ENCODE data around the gene EFTUD2.
A peak's percentile ranks its signal among the peaks of the same experiment; 100 is the strongest.
"Not testable (repeated sequence)": the region's sequence is repeated elsewhere in the genome, so short reads cannot be mapped to it uniquely, and the experiment has no call there.

Gene EFTUD2

DNA sequence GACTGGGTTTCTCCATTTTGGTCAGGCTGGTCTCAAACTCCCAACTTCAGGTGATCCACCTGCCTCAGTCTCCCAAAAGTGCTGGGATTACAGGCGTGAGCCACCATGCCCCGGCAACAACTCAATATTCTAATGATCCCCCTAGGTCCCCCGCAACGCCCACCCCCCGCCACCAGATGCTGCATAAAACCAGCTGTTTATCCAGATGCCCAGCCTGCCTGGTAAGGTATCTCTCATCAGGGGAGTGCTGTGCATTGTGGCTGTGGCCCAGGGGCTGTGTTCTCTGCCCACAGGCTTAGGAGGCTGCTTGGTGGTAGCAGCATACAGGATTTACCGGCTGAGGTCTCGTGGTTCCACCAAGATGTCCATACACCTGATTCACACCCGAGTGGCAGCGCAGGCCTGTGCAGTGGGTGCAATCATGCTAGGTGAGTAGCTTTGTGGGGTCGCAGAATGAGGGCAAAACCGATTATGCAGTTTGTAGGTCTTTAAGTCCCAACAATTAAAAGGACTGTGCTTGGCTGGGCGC lies 50.2 kb downstream of the EFTUD2 start:
- DNase-seq (ENCODE audit: low read depth in 2 of 2): no peak

DNA sequence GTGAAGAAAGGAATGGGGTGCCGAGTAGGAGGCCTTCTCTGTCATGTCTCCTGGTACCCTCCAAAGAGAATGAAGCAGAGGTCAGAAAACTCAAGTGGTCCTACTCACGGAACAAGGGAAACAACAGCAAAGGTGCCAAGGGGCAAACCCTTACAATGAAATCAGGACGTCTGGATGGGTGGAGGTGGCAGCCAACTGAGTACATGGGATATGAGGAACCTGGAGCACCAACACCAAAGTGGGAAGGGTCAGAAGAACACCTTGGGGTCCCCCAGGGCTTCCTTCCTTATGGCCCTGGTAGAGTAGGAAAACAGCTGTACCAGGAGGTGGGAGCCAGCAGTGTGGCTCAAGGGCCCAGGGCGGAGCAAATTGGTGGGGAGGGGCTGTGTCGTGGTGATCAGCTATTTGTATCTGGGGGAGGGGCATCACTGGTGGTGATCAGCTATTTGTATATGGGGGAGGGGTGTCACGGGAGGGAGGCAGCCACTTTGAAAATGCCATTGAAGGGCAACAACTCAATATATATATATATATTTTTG lies 50.9 kb downstream of the EFTUD2 start:
- DNase-seq (ENCODE audit: low read depth in 2 of 2): no peak

DNA sequence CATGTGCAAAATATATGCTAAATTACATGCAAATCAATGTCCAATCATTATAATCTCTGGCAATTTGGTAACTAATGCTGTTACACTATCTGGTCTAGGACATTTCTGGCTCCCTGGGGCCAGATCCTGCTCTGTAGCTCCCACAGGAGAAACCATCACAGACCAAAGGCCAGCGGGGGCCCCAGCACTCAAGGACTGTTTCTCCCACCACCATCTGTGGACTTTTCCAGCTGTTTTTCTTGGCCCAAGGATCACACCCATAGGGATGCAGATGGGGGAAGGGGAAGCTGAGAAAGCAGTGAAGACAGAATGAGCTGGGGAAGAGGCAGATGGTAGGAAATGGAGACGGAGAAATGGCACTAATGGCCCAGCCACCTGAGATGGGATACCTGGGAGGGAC lies 51.7 kb downstream of the EFTUD2 start, which contains the start of gene HIGD1B:
Gene HIGD1B (plus strand): TSS at position 298 of the 400 bp plus-strand sequence. CDS start 270 bp downstream, outside the sequence.
- DNase-seq (ENCODE audit: low read depth in 2 of 2): no peak

DNA sequence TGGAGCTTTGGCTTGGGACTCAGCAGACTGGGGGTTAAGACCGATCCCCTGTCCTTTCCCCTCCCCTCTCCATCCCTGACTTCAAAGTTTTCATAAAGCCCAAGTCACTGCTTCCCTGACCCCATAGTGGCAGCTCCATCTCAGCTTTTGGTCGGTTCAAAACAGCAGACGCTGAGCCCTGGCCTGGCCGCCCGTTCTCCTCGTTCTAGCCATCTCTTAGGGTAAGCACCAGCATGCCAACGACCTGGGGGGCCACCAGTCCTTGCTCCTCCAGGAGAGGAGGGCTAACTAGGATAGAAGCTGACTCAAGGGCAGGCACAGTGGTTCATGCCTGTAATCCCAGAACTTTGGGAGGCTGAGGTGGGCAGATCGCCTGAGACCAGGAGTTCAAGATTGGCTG lies 53.0 kb downstream of the EFTUD2 start:
- DNase-seq (ENCODE audit: low read depth in 2 of 2): no peak

DNA sequence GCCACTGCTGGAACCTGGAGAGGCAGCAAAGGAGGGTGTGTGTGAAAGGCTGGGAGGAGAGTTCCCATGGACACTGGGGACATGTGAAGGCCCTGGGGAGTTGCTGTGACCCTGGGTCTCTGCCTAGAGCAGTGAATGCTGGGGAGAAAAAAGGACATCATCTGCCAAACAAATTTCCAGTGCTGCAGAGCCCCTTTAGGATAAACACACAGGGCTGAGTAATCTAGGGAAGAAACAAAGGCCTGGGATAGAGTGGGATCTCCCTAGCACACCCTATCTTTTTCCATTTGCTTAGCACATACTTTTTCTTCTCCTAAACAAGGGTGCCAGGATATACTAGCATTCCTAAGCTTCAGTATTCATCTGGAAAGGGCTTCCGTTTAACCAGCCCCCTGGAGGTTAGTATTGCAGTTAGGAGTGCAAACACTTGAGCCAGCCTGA lies 54.8 kb downstream of the EFTUD2 start:
- no peak for DNase-seq (ENCODE audit: low read depth in 2 of 2)

DNA sequence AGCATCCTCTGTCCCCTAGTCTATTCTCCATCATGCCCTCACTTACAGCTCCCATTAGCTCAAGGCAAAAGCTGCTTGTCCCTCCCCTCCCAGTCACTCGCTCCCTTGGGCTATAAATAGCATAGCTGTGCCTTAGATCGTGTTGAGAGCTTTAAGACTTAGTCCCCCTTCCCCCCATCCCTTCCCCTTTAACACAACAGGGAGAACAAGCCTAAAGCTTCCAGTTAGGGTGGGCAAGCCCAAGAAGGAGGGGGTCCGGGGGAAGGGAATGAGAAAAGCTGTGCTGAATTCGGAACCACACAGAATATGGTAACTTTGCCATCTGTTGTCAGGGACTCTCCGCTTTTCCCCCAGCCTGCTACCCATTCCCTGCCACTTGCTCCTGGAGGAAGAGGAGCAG lies 56.5 kb downstream of the EFTUD2 start:
- no peak for DNase-seq (ENCODE audit: low read depth in 2 of 2)

DNA sequence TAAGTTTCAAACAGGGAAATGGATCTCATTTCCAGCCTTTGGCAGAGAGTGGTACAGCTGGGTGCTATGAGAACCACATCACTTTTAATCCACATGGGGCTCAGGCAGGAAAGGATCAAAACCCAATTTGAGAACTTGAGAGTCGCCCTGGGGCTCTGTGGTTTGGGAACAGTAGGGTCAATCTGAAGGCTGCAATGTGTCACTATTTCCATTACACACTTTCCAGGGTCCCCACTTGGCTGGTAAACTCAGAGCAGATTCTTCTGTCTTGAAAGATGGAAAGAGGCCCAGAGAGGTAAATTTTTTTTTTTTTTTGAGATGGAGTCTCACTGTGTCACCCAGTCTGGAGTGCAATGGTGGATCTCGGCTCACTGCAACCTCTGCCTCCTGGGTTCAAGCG lies 58.3 kb downstream of the EFTUD2 start:
- DNase-seq (ENCODE audit: low read depth in 2 of 2): no peak

DNA sequence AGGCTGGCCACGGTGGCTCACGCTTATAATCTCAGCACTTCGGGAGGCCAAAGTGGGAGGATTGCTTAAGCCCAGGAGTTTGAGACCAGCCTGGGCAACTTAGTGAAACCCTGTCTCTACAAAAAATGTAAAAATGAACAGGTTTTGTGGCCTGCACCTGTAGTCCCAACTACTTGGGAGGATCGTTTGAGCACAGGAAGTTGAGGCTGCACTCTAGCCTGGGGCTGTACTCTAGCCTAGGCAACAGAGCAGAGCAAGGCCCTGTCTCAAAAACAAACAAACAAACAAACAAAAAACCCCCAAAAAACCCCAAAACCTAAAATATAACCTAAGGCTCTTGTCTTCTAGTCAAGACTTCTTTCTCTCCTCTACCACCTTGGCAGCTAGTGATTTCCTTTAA lies 59.0 kb downstream of the EFTUD2 start:
- no peak for DNase-seq (ENCODE audit: low read depth in 2 of 2)

DNA sequence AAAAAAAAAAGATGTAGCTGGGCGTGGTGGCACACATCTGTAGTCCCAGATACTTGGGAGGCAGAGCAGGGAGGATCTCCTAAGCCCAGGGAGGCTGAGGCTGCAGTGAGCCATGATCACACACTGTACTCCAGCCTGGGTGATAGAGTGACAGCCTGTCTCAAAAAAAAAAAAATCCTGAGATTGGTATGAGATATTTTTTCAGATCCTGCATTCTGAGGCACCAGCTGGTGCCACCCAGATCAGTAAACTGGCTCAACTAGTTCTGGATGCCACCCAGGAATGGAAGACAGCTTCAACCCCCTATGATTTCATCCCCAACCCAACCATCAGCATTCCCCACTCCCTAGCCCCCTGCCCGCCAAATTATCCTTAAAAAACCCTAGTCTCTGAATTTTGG lies 62.0 kb downstream of the EFTUD2 start:
- DNase-seq (ENCODE audit: low read depth in 2 of 2): no peak

DNA sequence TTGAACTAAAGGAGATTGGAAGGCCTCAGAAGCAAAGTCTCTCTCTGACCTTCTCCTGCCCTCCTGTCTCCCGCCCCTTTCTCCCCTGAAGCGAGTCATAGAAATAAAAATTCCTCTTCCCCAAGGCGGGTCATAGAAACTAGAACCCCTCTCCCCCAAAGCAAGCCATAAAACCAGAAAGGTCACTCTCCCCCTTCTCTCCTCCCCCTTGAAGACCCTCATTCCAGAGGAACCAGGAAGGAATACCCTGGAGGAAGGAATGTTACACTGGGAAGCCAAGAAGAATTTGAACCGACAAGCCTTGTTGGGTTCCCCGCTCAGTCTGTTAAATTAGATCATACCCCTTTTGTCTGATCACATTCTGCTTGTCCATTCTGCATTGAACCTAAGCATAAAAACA lies 66.4 kb downstream of the EFTUD2 start:
- no peak for DNase-seq (ENCODE audit: low read depth in 2 of 2)

DNA sequence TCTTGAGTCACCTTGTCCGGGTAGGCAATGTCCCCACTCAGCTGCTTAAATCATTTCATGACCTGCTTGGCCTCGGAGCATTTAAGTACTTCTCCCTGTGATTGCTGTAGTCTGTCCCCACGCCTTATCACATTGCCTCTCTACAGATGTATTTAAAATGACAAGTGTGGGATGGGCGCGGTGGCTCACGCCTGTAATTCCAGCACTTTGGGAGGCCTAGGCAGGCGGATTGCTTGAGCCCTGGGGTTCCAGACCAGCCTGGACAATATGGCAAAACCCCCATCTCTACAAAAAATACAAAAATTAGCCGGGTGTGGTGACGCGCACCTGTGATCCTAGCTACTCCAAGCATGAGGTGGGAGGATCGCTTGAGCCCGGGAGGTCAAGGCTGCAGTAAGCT lies 67.9 kb downstream of the EFTUD2 start:
- DNase-seq (ENCODE audit: low read depth in 2 of 2): no peak

DNA sequence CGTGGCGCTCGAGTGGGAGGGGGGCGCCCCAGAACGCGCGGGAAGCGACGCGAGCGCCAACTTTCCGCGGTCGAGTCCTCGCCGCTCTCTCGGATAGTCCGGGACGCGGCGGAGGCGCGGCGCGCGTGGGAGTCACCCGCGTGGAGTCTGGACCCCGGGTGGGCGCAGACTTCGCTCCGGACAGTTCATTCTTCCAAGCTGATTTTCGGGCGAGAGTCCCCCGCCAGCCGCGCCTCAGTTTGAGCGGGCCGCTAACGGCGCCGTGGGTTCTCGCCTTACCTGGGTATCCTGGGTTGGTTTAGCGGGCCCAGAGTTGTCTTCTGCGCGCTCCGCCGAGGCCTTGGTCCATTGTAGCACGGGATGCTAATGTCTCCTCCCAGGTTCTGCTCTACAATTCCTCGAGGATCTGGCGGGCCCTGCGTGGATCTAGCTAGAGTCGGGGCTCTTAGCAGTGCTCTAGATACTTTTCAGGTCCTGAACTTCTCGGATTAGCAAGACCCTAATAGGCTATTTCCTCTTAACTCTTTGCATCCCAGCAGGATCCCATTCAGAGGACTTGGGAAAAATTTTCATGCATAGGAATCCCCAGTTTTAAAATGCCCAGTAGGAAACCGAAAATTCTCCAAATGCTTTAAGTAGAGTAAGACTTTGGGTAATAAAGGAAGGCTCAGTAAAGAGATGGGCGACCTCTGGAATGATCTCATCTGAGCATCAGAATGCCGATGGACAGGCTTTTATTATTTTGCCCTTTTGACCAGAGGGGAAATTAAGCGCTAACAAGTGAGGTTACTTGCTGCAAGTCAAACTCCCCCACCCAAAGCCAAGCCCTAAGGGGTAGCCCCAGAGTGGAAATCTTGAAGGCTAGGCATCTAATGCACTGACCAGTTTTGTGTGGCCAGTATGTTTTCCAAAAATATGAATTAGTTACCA lies 68.6 kb downstream of the EFTUD2 start:
- no peak for DNase-seq (ENCODE audit: low read depth in 2 of 2)

DNA sequence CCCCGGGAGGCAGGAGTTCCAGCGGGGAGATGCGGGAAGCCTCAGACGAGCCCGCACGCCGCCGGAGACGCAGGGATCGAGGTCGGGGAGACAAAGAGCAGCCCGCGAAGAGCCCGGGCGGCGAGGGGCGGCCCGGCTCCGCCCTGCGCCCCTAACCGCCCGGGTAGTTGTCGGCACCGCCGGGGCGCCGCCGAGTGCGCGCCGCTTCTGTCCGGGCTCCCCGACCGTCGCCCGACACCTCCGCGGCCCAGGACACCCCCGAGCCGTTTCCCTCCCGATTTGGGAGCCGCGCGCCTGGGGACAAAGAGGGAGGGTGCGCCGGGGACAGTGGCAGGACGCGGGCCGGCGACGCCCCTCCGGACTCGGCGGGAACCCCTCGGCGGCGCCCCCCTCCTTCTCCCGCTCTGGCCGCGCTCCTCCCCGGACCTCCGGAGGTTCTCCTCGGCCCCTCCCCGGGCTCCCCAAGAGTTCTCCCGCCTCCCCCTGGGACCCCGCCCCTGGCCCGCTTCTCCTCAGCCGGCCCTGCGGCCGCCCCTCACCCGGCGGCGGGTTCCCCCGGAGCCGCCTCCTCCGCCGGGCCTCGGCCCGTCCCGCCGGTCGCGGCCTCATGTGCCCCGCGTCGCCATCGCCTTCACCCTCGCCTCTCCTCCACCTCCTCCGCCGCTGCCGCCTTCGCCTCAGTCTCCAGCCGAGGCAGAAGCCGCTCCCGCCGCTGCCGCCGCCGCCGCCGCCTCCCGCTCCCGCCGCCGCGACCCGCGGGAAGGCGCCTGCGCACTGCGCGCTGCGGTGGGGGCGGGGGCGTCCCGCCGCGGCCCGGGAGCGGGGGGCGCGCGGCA lies 69.5 kb downstream of the EFTUD2 start, which contains the start of gene GJC1:
Gene GJC1 (minus strand): TSS at position 765 of the 836 bp plus-strand sequence. CDS start 24,470 bp downstream, outside the sequence.
- peak in 1 of 2 donors; percentile 4 for DNase-seq (ENCODE audit: low read depth in 2 of 2)

DNA sequence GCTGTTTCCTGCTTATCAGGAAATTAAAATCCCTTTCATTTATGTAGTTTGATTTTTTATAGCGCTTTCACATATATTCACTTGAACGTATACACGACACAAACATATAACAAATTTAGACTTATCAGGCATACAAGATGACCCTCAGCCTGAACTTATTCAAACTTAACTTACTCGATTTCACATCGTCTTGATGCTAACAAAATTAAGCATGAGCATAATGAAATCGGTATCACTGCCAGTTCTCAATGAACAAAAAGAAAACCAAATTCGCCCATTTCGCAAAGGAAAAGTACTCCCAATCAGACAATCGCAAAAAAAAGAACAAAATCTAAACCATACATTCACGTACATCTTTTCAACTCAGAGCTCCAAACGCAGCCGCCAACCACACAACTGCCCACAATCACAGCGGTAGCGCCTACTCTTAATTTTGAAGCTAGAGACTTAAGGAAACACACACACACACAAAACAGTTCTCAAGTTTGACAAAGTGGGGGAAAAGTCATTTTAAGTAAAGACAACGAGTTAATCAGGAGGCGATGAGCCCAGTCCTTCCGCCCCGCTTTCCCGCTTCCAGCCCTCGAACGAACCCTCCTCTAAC lies 70.2 kb downstream of the EFTUD2 start:
- DNase-seq (ENCODE audit: low read depth in 2 of 2): no peak

DNA sequence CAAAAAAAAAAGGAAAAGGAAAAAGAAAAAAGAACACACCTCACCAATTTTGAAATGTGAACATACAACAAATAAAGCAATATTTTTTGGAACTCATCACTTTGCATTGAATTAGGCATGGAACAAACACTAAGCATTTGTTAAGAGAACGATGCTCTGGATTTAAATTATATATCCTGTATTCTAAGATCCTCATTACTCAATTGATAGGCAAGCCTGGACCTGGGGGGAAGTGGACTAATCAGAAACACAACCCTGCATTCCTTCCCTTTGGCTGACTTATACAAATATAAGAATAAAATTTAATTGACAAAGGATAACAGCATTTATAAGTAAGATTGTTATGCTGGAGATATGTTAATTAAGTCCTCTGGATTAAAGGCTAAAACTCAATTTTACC lies 71.4 kb downstream of the EFTUD2 start:
- no peak for DNase-seq (ENCODE audit: low read depth in 2 of 2)

DNA sequence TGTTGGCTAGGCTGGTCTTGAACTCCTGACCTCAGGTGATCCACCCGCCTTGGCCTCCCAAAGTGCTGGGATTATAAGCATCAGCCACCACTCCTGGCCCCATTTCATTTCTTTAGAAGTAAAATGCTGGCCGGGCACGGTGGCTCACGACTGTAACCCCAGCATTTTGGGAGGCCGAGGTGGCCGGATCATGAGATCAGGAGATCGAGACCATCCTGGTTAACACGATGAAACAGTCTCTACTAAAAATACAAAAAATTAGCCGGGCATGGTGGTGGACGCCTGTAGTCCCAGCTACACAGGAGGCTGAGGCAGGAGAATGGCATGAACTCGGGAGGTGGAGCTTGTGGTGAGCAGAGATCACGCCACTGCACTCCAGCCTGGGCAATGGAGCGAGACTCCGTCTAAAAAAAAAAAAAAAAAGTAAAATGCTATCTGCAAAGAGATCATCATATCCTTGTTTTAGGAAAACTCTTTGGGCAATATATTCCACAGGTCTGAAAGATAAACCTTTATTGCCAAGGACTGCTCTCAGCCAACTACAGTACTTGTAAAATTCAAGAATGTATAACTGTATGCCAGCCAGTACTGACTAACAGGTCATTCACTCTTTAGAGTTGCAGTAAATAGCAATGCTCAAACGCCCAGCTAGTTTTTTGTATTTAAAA lies 73.0 kb downstream of the EFTUD2 start:
- no peak for DNase-seq (ENCODE audit: low read depth in 2 of 2)

DNA sequence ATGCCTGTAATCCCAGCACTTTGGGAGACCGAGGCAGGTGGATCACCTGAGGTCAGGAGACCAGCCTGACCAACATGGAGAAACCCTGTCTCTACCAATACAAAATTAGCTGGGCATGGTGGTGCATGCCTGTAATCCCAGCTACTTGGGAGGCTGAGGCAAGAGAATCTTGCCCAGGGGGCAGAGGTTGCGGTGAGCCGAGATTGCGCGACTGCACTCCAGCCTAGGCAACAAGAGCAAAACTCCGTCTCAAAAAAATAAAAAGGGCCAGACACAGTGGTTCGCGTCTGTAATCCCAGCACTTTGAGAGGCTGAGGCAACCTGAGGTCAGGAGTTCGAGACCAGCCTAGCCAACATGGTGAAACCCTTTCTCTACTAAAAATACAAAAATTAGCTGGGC lies 74.0 kb downstream of the EFTUD2 start:
- DNase-seq (ENCODE audit: low read depth in 2 of 2): not testable (repeated sequence)

DNA sequence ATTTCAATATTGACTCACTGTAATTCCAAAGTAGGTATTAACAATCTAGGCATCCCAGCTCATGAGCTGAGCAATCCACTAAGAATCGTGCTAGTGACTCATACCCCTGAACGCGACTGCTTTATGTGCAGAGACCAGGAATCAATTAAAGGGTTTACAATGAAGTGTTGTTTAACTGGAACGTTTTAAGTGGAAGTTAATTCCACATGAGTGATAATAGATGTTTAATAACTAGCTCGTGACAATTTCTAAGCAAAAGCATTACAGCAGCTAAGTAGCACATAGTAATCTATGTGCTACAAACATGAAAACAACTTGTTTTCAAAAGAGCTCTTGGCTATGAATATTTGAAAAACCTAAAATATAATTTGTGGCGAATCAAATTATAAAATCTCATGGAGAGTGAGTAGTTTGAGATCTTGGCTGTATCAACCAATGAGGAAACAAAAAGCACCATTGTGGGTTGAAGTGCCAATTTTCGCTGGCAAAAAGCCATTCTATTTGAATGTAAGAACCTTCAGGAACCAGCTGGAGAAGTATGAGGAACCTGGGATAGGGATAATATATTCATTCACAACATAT lies 78.5 kb downstream of the EFTUD2 start:
- no peak for DNase-seq (ENCODE audit: low read depth in 2 of 2)

DNA sequence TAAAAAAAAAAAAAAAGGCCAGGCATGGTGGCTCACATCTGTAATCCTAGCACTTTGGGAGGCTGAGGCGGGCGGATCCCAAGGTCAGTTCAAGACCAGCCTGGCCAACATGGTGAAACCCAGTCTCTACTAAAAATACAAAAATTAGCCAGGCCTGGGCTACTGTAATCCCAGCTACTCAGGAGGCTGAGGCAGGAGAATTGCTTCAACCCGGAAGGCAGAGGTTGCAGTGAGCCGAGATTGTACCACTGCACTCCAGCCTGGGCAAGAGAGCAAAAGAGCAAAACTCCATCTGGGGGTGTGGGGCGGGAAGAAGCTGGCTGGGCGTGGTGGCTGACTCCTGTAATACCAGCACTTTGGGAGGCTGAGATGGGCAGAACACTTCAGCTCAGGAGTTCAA lies 80.7 kb downstream of the EFTUD2 start:
- not testable (repeated sequence) for DNase-seq (ENCODE audit: low read depth in 2 of 2)

DNA sequence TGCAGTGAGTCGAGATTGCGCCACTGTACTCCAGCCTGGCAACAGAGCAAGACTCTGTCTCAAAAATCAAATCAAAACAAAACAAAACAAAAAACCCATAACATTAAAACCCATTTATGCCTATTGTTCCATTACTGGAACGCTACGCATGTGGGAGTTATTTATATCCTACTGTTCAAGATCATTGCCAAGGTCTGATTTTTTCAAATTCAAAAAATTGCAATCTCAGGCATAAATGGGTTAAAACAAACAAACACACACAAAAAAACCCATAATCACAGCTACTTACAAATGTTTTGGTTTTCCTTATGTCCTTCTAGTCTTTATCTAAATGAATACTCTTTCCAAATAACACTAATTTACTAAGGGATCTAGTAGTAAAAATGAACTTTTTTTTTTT lies 87.0 kb downstream of the EFTUD2 start:
- DNase-seq (ENCODE audit: low read depth in 2 of 2): no peak

Data from stimulated activated CD4-positive, alpha-beta T cell treated with anti-CD3 and anti-CD28 coated beads, Interleukin-15, amount 100 ng/mL, for 48 hours (primary cell).